HepG2 (cell line): ENCODE measurements around the gene PLEKHH1. TPM values are rescaled to one million over a fixed set of nuclear protein-coding genes. Genes with fewer than 3 reads are reported as not detected.

Experiments
- ATAC-seq: fragments of 200-7000 bp; cut with Tn5 transposase; 3 replicates; pipeline ENCODE4 v1.9.1; 2020; ENCODE audit warnings: mild to moderate bottlenecking, moderate library complexity
- BruUV-seq: library from RNA; stranded (reverse); fragments of 400-500 nt; replicated peaks from 2 replicates; lab custom pipeline; 2021; lab: Mats Ljungman, UMichigan
- CTCF ChIA-PET: fragments of 300-600 bp; formaldehyde crosslinking; extraction: SDS; loops from one replicate; lab custom pipeline; 2021; ENCODE audit warnings: low total read pairs, inconsistent platforms, low intra/inter-chr PET ratio; lab: Yijun Ruan, JAX
- POLR2A ChIA-PET: fragments of 350-600 bp; sonication (Branson Sonifier 250); formaldehyde crosslinking; loops from one replicate; lab custom pipeline; 2020; ENCODE audit warnings: antibody characterized with exemption, inconsistent platforms; lab: Yijun Ruan, JAX
- DNase-seq: peaks from one replicate; pipeline ENCODE4 v3.0.0-alpha.2; 2015; ENCODE audit warnings: low spot score
- FAIRE-seq: peaks from 3 replicates; lab custom pipeline; 2011; peaks lifted over from hg19 to GRCh38; lab: Jason Lieb, UNC
- H2AFZ ChIP-seq: one replicate; pipeline ENCODE4 v1.6.1; 2011; ENCODE audit warnings: low read length, inconsistent platforms
- H3K27ac ChIP-seq: fragments of 300-600 bp; 3 replicates; pipeline ENCODE4 v1.8.0; 2011; ENCODE audit warnings: mixed run types, mild to moderate bottlenecking, mixed read lengths, low read length, inconsistent platforms; ENCODE audit not compliant: insufficient read depth; ENCODE audit errors: extremely low read length
- H3K27me3 ChIP-seq, 2 experiments: fragments of 200-600 bp in 1 of 2; 2 replicates in 1 of 2; 3 replicates in 1 of 2; pipeline versions ENCODE4 v1.6.0 to v1.8.0; 2011; ENCODE audit warnings: low read length in 2 of 2, mild to moderate bottlenecking in 2 of 2, moderate library complexity in 2 of 2, inconsistent platforms in 1 of 2; ENCODE audit not compliant: insufficient read depth in 2 of 2, control insufficient read depth in 1 of 2
- H3K36me3 ChIP-seq, 2 experiments: fragments of 200-600 bp in 1 of 2; replicated peaks in 1 of 2; 2 replicates in 1 of 2; 3 replicates in 1 of 2; pipeline versions ENCODE4 v1.5.1 to v1.8.0; 2011; ENCODE audit warnings: low read length in 2 of 2, inconsistent platforms in 1 of 2; ENCODE audit not compliant: insufficient read depth in 2 of 2, control insufficient read depth in 1 of 2
- H3K4me1 ChIP-seq: 2 replicates; pipeline ENCODE4 v1.5.1; 2012; ENCODE audit warnings: low read length, inconsistent platforms; ENCODE audit not compliant: insufficient read depth
- H3K4me2 ChIP-seq: 2 replicates; pipeline ENCODE4 v1.6.0; 2011; ENCODE audit warnings: low read depth, low read length, inconsistent platforms
- H3K4me3 ChIP-seq, 3 experiments: fragments of 200-600 bp in 1 of 3; sonication (generic), shearing (Covaris generic) in 1 of 3; replicated peaks in 1 of 3; 2 replicates each; pipeline ENCODE4 v1.5.1; 2011 to 2016; ENCODE audit warnings: low read length in 3 of 3, inconsistent platforms in 2 of 3, low read depth in 2 of 3, mild to moderate bottlenecking in 2 of 3, control low read depth in 1 of 3, mixed read lengths in 1 of 3; ENCODE audit not compliant: insufficient read depth in 1 of 3
- H3K79me2 ChIP-seq: one replicate; pipeline ENCODE4 v1.6.1; 2011; ENCODE audit warnings: low read length, inconsistent platforms; ENCODE audit not compliant: insufficient read depth
- H3K9ac ChIP-seq: 2 replicates; pipeline ENCODE4 v1.6.0; 2011; ENCODE audit warnings: mild to moderate bottlenecking, low read depth, low read length, inconsistent platforms; ENCODE audit not compliant: insufficient read depth
- H3K9me3 ChIP-seq: 2 replicates; pipeline ENCODE4 v1.5.1; 2012; ENCODE audit warnings: mild to moderate bottlenecking, low read length
- H4K20me1 ChIP-seq: 2 replicates; pipeline ENCODE4 v1.6.0; 2011; ENCODE audit warnings: inconsistent platforms, mild to moderate bottlenecking, low read length, moderate library complexity; ENCODE audit not compliant: insufficient read depth
- KLF16 ChIP-seq, 2 experiments: sonication (generic) in 1 of 2; formaldehyde crosslinking in 1 of 2; IDR thresholded peaks; 2 replicates each; pipeline versions ENCODE4 v1.6.1 to v1.8.0; 2016 to 2023; ENCODE audit warnings: missing genetic modification reagents in 2 of 2, missing compliant biosample characterization in 1 of 2
- KMT2A ChIP-seq: sonication (generic); formaldehyde crosslinking; IDR thresholded peaks from 2 replicates; pipeline ENCODE4 v1.4.0; 2020; ENCODE audit warnings: missing genetic modification reagents
- RAD51 ChIP-seq: fragments of 450-650 bp; IDR thresholded peaks from 2 replicates; pipeline ENCODE4 v1.6.1; 2016; ENCODE audit warnings: borderline replicate concordance
- SYNCRIP ChIP-seq: fragments of 200-400 bp; formaldehyde crosslinking; IDR thresholded peaks from 2 replicates; pipeline ENCODE4 v1.6.1; 2018; ENCODE audit warnings: mild to moderate bottlenecking, low read depth, low read length; ENCODE audit not compliant: insufficient read depth
- ZBTB3 ChIP-seq: sonication (generic); formaldehyde crosslinking; IDR thresholded peaks from 2 replicates; pipeline ENCODE4 v1.4.0; 2020; ENCODE audit warnings: low read depth, mild to moderate bottlenecking, moderate library complexity, missing genetic modification reagents, borderline replicate concordance
- ZFP82 ChIP-seq: sonication (generic); formaldehyde crosslinking; IDR thresholded peaks from 2 replicates; pipeline ENCODE4 v1.5.1; 2020; ENCODE audit warnings: mild to moderate bottlenecking, missing genetic modification reagents, borderline replicate concordance
- ZFY ChIP-seq: sonication (generic); formaldehyde crosslinking; IDR thresholded peaks from 2 replicates; pipeline ENCODE4 v1.4.0; 2020; ENCODE audit warnings: missing genetic modification reagents
- ZNF235 ChIP-seq: sonication (generic); formaldehyde crosslinking; IDR thresholded peaks from 2 replicates; pipeline ENCODE4 v1.8.1; 2023; ENCODE audit warnings: mild to moderate bottlenecking, missing genetic modification reagents, borderline replicate concordance
- ZNF652 ChIP-seq: IDR thresholded peaks from 2 replicates; pipeline ENCODE4 v1.6.1; 2016; ENCODE audit warnings: low read depth, borderline replicate concordance
- ZNF878 ChIP-seq: sonication (generic); formaldehyde crosslinking; IDR thresholded peaks from 2 replicates; pipeline ENCODE4 v1.8.1; 2023; ENCODE audit warnings: mild to moderate bottlenecking, missing genetic modification reagents, moderate library complexity
- WGBS: methylation state at CpG from one replicate; pipeline ENCODE4 v1.1.6; 2017; ENCODE audit warnings: low lambda C conversion rate; 5-methylcytosine and 5-hydroxymethylcytosine counted together
- in situ Hi-C: cut with HindIII; loops from 2 replicates; pipeline ENCODE4 v1.10.0; 2017; ENCODE audit warnings: low pct_unique_long_range_greater_than_20kb; ENCODE audit not compliant: extremely low pct_ligation_motif_present
- intact Hi-C: fragments of 100-400 bp; cut with micrococcal nuclease; formaldehyde crosslinking; loops from one replicate; pipeline ENCODE4 v1.10.0; 2022; ENCODE audit not compliant: unreplicated experiment
- polyA plus RNA-seq, 8 experiments: library from polyadenylated mRNA; depleted of rRNA in 3 of 8; stranded (reverse) in 7 of 8; unstranded in 1 of 8; fragments of >200 nt; fragmentation: Illumina TruSeq in 4 of 8; extraction: Trizol in 4 of 8; gene quantifications; 2 replicates each; pipeline versions ENCODE4 v1.2.1 to v1.2.3, GENCODE V29; 2011 to 2016; ENCODE audit warnings: low read depth in 4 of 8, missing spikeins in 1 of 8, mixed read lengths in 1 of 8; ENCODE audit not compliant: insufficient read depth in 1 of 8
- total RNA-seq, 5 experiments: library from RNA; depleted of rRNA; stranded (reverse); fragments of >200 nt; fragmentation: Illumina TruSeq; extraction: Trizol; gene quantifications; 2 replicates each; pipeline ENCODE4 v1.2.3, GENCODE V29; 2016; ENCODE audit warnings: low read depth in 1 of 5
- TF ChIP-seq, protein P1 (sequence below): sonication (generic); formaldehyde crosslinking; IDR thresholded peaks from 2 replicates; pipeline ENCODE4 v1.8.1; 2023; ENCODE audit warnings: missing genetic modification reagents, inconsistent platforms, borderline replicate concordance
- TF ChIP-seq, protein P2 (sequence below): sonication (generic); formaldehyde crosslinking; IDR thresholded peaks from 2 replicates; pipeline ENCODE4 v1.5.0; 2020; ENCODE audit warnings: missing genetic modification reagents, mild to moderate bottlenecking, borderline replicate concordance

Gene PLEKHH1
- total and polyA plus RNA-seq, 2 of the 13 experiments (the other 11 are each of a cell fraction or from before 2014, with no cell fraction given), result 8.6 to 15.8 TPM

DNA sequence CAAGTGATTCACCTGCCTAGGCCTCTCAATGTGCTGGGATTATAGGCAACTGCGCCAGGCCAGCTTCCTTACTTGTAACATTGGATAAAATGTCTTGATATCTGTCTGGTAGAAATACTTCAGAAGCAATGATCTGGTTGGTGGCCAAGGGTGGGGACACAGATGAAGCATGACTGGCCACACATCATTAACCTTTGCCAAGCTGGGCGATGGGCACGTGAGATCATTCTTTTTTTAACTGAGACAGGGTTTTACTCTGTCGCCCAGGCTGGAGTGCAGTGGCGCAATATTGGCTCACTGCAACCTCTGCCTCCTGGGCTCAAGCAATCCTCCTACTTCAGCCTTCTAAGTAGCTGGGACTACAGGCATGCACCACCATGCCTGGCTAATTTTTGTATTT, 31.1 kb downstream of the PLEKHH1 start:
- ATAC-seq (no peak), DNase-seq (no peak), FAIRE-seq (no peak)
- Histone ChIP-seq H3K9me3 (no peaks in the 10 kb centered on the region), H3K27me3 (no peaks in the 10 kb centered on the region), H3K4me2 (no peak overlapping the region), H3K4me3 (no peak overlapping the region), H3K4me1 (no peaks in the 10 kb centered on the region), H4K20me1 (no peaks in the 10 kb centered on the region), H3K27ac (no peak overlapping the region), H2AFZ (no peak overlapping the region), H3K9ac (no peak overlapping the region), H3K36me3 (peaks cover 1 to 10% of the 10 kb centered on the region in 2 experiments; a peak in 1 of 5 replicates), H3K79me2 (no peaks in the 10 kb centered on the region)
- WGBS, result 90% methylated on average over 3 of the region's 5 CpGs
- CTCF ChIA-PET, result no interaction called here
- intact Hi-C loops (no loop called here), in situ Hi-C loops (no loop called here)
- no peak for TF ChIP-seq RAD51
- no peak for TF ChIP-seq ZBTB3
- no peak for TF ChIP-seq ZNF235 (CRISPR knock-in tag)
- TF ChIP-seq, protein P1, sequence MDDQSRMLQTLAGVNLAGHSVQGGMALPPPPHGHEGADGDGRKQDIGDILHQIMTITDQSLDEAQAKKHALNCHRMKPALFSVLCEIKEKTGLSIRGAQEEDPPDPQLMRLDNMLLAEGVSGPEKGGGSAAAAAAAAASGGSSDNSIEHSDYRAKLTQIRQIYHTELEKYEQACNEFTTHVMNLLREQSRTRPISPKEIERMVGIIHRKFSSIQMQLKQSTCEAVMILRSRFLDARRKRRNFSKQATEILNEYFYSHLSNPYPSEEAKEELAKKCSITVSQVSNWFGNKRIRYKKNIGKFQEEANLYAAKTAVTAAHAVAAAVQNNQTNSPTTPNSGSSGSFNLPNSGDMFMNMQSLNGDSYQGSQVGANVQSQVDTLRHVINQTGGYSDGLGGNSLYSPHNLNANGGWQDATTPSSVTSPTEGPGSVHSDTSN, result no peak
- no peak for TF ChIP-seq SYNCRIP
- no peak for TF ChIP-seq ZNF652 (CRISPR knock-in tag)
- TF ChIP-seq KMT2A, result no peak
- TF ChIP-seq ZFY (CRISPR knock-in tag), result no peak
- no peak for TF ChIP-seq ZNF878
- TF ChIP-seq ZFP82 (CRISPR knock-in tag), result no peak
- TF ChIP-seq, protein P2, sequence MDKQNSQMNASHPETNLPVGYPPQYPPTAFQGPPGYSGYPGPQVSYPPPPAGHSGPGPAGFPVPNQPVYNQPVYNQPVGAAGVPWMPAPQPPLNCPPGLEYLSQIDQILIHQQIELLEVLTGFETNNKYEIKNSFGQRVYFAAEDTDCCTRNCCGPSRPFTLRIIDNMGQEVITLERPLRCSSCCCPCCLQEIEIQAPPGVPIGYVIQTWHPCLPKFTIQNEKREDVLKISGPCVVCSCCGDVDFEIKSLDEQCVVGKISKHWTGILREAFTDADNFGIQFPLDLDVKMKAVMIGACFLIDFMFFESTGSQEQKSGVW, result no peak
- TF ChIP-seq KLF16 (CRISPR knock-in tag; IDR thresholded peaks at IDR 0.05), result no peak
- no TSS peak for BruUV-seq
- POLR2A ChIA-PET, result no interaction called here
